ENCODE measurements around the gene RSRC1.
"Not testable (repeated sequence)": the region's sequence is repeated elsewhere in the genome, so short reads cannot be mapped to it uniquely, and the experiment has no call there.

RSRC1 gene

GRCh38 chr3:158404131-158404718 is 294.3 kb downstream of the RSRC1 start:
- peak in 1 of 14 donors; percentile 12 for DNase-seq

- DNase-seq = no peak
Observed at GRCh38 chr3:158405507-158405906, 295.6 kb downstream of the RSRC1 start.

- DNase-seq = no peak
Observed at GRCh38 chr3:158407844-158408517, 298.1 kb downstream of the RSRC1 start.

GRCh38 chr3:158408518-158408897 is 298.6 kb downstream of the RSRC1 start:
- DNase-seq = not testable (repeated sequence)

GRCh38 chr3:158418035-158418434 is 308.1 kb downstream of the RSRC1 start:
- no peak for DNase-seq

- no peak for DNase-seq
Observed at GRCh38 chr3:158419820-158420653, 310.1 kb downstream of the RSRC1 start.

- DNase-seq = no peak
Observed at GRCh38 chr3:158420654-158421396, 310.9 kb downstream of the RSRC1 start.

GRCh38 chr3:158430448-158430847 is 320.6 kb downstream of the RSRC1 start:
- no peak for DNase-seq

- no peak for DNase-seq
Observed at GRCh38 chr3:158430968-158431367, 321.1 kb downstream of the RSRC1 start.

- DNase-seq = no peak
Observed at GRCh38 chr3:158431829-158432228, 321.9 kb downstream of the RSRC1 start.

GRCh38 chr3:158434412-158435038 is 324.6 kb downstream of the RSRC1 start:
- DNase-seq = peak in 7 of 14 donors; percentile 0 to 34 (median 7)

- no peak for DNase-seq
Observed at GRCh38 chr3:158443632-158444031, 333.7 kb downstream of the RSRC1 start.

GRCh38 chr3:158447408-158447807 is 337.5 kb downstream of the RSRC1 start:
- no peak for DNase-seq

GRCh38 chr3:158451405-158452055 is 341.6 kb downstream of the RSRC1 start:
- DNase-seq = no peak

GRCh38 chr3:158452334-158452733 is 342.4 kb downstream of the RSRC1 start:
- no peak for DNase-seq

- no peak for DNase-seq
Observed at GRCh38 chr3:158453004-158453403, 343.1 kb downstream of the RSRC1 start.

- DNase-seq = no peak
Observed at GRCh38 chr3:158453865-158454264, 344.0 kb downstream of the RSRC1 start.

- no peak for DNase-seq
Observed at GRCh38 chr3:158455406-158455805, 345.5 kb downstream of the RSRC1 start.

GRCh38 chr3:158456114-158456513 is 346.2 kb downstream of the RSRC1 start:
- no peak for DNase-seq

GRCh38 chr3:158458464-158458863 is 348.6 kb downstream of the RSRC1 start:
- no peak for DNase-seq

- no peak for DNase-seq
Observed at GRCh38 chr3:158460926-158461325, 351.0 kb downstream of the RSRC1 start.

- DNase-seq = no peak
Observed at GRCh38 chr3:158463556-158463955, 353.7 kb downstream of the RSRC1 start.
